Activated CD4-positive, CD25-positive, alpha-beta regulatory T cell treated with anti-CD3 and anti-CD28 coated beads, Interleukin-2, amount 50 U/mL, for 16 hours (primary cell): ENCODE data around the gene TMEM232.

Experiments used
- DNase-seq: peaks from one replicate; pipeline ENCODE4 v3.0.0-alpha.2; 2020; ENCODE audit warnings: low read depth, low spot score

TMEM232 gene

DNA sequence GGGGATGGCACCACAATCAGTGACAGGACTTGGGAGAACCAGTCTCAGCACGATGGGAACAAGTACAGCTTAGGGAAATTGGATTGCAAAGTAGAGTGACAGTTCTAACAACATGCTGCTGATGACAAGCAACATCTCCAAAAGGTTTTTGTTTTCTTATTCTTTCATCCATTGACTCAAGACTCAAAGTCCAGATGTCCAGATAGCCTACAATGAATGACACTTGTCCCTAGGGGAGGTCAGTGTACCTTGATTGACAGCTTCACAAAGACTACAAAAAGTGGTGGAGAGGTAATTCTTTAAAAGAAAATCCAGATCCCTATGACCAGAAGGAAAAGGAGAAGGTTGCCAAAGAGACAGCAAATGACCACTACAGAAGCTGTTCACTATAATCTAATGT, 323.9 kb downstream of the TMEM232 start:
- DNase-seq, result no peak

DNA sequence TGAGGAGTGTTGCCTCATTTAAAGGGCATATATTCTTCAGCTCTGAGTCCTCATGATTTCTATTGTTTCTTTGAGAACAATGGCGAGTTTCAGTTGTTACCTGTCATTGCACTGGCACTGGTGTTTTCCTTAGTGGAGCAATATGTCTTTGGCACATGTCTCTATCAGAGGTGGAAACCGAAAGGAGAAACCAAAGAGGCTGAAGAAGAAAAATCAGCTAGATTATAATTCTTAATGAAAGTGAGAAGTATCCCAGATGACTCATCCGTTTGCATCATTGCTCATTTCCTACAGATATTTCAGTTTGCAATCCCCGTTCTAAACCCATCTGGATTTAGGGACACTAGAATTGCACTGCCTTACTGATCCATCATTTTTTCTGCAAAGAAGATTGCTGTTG, 324.6 kb downstream of the TMEM232 start:
- no peak for DNase-seq

DNA sequence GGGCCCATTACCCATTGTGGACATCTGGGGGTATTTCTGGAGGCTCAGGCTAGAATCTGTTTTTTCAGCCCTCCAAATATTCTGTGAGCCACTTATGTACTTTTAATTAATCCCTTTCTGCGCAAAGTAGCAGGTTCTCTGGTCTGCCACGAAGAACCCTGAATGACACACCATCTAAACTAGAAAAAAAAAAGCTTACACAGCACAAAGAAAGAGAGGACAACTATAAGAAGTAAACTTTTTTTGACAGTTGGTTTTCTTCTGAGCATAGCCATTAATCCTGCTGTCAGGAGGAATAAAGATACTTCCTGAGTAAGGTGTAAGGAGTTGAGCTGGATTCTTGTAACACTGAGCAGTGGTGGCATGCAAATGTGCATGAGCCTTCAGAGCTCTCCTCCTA, 327.5 kb downstream of the TMEM232 start:
- DNase-seq, result no peak

DNA sequence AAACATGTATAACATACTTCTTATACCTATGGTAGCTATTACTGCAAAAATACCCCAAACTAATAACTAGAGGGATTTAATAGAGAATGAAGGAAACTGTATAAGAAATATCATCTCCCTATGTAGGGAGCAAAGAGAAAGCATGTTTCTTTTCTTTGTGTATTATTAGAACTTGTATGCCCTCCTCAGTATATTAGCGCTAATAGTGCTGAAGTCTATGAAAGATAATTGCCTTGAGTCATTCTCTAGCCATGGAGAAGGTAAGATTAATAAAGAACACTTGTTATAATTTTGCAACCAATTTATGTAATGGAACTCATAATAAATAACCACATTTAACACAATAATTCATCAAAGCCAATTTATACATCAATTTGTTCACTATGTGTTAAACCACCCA, 329.2 kb downstream of the TMEM232 start:
- no peak for DNase-seq

DNA sequence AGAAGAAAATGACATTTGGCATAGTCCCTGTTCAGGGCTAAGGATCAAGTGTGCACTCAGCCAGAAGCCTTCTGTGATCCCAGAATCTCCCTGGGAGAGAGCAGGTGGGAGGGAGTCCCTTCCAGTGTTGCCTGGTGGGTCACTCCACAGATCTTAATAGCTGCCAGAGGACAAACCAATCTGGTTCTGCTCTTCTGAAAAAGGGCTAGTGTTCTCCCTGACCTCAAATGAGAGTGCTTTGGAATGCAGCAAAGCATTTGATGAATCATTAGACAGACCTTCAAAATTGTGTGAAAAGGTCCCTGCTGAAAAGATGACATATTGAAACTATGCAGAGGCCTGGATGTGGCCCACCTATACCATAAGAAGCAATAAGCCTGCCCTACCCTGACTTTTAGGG, 339.7 kb downstream of the TMEM232 start:
- DNase-seq, result no peak

DNA sequence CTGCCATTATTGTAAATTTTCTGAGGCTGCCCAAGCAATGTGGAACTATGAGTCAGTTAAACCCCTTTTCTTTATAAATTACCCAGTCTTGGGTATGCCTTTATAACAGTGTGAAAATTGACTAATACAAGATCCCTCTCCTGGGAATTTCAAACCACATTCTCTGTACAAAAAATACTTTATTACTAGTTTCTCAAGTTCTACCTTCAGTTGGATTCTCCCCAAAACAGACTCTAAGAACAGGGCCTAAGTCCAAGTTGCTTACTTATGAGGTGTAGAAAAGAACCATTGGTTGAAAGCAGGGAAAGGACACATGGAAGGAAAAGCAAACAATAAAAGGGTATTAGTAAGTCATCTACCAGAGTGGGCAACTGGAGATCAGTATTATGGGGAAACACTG, 343.2 kb downstream of the TMEM232 start:
- no peak for DNase-seq

DNA sequence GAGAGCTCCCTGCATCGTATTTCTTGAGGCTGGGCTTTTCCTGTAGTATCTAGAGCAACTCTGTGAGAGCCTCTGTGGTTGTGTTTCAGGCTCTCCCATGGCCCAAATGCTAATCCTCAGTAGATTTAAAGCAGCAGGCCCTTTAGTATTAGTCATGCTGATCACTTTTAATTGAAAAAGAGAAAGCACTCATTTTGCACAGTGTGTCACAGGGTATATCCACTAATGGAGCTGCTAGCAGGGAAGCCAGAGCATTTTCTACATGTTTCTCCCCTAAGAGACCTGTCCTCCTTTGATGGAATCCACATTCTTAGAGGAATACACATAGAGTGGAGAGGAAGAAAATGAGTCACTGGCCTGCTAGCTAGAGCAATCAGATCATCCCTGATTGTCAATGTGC, 348.5 kb downstream of the TMEM232 start:
- no peak for DNase-seq

DNA sequence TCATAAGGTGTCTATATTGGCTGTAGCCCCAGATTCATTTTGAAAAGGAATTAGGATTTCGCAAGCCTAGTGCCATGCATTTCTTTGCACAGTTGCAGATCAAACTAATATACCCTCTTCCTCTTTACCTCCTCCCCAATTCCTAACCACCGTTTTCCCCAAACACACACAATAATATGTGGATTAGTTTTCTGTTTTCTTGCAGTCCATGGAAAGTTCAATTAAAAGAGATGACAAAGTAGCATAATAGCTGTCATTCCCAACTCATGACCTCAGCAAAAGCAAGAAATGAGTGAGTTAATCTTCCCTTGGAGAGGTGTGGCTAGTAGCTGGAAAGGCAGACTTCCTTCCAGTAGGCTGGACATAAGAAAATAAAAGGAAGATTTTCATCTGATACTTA, 349.1 kb downstream of the TMEM232 start:
- DNase-seq, result no peak

DNA sequence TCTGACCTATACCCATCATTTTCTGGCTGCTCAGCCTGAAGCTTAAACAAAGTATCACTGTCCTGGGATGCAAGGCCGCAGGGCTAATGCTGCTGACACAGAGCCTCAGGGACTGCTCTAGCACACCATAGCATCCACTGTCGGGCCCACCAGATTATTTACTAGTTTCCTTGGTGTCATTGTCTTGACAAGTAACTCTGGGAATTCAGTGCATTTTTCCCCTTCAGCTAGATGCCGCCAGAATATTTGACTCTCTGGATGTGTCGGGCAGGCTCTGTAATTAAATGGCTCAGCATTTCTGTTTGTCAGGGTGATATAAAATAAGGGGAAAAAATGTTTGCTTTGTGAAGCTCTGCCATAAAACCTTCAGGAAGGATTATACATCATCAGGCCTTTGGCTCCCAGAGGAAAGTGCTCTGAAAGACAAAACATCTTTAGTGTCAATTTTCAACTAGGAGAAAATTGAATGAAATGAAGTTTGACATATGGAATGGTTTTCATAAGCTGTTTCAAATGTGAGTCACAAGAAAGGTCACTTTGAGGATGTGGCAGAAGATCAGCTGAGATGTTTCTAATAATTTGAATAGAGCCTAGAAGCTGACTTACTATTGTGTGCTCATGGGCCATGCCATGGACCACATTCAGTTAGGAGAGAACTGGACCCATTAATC, 350.1 kb downstream of the TMEM232 start:
- no peak for DNase-seq

DNA sequence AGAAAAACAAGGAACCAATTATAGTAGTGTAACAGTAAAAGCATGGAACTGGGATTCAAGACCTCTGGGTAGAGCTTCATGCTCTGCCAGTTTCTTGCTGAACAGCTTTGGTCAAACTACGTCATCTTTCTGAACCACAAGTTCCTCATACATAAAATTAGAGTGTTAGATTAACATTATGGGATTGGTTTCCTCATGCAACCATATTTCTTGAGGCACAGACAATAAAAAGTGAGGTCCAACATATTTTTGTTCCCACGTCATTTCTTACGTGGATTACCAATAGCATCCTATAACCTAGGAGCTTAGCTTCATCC, 354.8 kb downstream of the TMEM232 start:
- DNase-seq, result no peak

DNA sequence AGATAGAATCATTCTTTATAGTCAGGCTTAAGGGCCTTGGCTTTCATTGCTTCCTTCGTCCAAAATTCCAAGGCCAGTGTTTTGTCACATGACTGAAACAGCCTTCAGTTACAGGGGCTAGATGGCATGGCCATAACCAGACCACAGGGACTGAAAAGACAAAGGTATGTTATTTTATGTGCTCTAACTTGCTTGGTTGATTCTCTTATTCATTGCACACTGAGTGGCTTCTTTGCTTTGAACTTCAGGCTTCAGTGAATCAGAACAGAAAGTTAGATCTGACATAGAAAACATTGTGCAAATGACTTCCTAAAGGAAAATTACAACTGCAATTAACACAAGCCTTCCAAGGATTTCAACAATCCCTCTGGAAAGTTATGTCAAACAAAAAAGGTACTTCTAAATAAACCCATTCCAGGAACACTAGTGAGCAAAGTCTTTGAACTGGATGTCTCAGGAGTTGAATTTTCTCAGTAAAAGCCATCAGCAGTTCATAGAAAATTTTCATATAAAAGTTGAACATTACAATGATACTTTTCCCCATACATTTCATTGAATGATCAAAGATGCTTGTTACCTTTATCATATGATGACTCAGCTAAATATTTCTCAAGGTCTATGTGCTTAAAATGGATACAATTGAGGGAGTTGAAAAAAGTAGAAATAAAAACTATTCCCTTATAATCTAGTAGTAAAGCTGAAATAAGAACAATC, 355.3 kb downstream of the TMEM232 start:
- DNase-seq, result no peak
